ENCODE measurements around the gene PSPN.

PSPN gene, protein sequence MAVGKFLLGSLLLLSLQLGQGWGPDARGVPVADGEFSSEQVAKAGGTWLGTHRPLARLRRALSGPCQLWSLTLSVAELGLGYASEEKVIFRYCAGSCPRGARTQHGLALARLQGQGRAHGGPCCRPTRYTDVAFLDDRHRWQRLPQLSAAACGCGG

DNA sequence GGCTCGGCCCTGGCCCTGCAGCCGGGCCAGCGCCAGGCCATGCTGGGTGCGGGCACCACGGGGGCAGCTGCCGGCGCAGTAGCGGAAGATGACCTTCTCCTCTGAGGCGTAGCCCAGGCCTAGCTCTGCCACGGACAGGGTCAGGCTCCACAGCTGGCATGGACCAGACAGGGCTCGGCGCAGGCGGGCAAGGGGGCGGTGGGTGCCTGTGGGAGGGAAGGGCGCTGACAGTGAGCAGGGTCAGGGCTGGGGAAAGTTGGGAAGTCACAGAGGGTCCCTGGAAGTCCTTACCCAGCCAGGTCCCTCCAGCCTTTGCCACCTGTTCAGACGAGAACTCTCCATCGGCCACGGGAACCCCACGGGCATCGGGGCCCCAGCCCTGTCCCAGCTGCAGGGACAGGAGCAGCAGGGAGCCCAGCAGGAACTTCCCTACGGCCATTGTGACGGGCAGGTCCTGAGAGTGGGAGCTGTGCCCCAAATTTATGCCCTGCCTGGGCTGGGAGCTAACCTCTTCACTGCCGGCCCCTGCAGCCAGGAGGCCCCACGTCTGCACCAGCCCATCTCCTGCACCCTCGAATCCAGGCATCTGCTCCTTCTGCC is at the start of gene PSPN:
Gene PSPN, minus strand, starts transcription at position 523 of the 600 bp plus-strand sequence. Its CDS starts 84 bp downstream, at position 439.
- no peak for DNase-seq (ENCODE audit: low spot score)

DNA sequence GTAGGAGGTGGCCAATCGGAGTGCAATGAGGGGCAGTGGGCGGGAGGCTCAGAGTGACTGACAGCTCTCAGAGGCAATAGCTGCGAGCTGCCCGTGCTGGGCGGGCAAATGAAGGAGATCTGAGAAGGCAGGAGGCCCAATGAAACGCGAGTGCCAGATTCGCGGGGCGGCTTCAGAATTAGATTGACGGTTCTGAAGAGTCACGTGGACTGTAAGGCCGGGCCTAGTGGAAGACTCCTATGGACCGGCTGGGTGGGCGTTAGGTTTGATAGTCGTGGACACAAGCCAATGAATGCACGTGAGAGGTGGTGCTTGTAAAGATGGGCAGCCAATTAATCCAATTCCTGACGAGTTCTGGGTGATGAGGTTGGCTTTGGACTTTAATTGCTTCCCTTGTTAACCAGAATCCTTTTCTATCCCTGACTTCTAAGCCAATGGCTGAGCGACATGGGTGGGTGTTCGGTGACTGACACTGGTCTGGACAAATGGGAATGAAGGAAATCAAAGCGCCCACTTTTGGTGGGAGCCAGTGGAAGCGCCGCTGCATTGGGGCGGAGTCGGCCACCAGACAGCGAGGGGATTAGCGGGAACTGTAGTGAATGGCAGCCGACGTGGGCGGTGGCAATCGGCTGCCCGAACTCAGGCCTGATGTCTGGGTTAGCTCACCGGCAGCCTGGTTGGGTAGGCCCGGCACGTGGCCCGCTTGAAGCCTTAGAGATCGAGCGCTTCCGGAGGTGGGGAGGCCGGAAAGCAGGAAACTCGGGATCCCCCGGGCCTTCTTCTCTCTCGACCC is 49.4 kb upstream of the PSPN start:
- DNase-seq (ENCODE audit: low spot score): peak; percentile 99

DNA sequence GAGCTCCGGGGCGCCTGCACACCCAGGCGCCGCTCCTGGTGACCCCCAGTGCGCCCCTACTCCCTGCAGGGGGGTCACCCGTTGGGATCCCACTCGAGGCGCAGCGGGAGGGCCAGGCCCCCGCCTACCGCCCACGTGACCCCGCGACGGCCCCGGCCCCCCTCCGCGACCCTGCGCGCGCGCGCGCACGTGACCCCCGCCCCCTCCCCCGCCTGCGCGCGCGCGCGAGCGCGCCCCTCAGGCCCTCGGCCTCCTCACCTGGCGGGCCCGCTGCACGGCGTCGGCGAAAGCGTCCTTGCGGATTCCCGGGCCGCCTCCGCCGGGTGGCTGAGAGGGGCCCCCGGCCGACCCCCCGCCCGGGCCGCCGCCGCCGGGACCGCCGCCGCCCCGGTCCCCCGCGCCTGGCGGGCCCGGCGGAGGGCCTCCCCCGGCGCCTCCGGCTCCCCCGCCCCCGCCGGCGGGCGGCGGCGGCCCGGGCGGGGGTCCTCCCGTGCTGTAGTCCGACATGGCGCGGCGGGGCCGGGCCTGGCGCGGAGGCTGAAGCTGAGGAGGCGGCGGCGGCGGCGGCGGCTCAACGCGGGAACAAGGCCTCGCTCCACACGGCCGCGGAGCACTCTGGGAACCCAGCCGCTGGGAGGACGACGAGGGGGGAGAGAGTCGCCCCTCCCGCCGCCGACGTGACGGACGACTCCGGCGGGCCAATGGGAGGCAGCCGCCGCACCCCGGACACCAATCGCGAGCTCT is 48.6 kb upstream of the PSPN start, which contains the start of gene KHSRP:
Gene KHSRP, minus strand, starts transcription at position 617 of the 744 bp plus-strand sequence. Its CDS starts 110 bp downstream, at position 507.
- DNase-seq (ENCODE audit: low spot score): no peak

DNA sequence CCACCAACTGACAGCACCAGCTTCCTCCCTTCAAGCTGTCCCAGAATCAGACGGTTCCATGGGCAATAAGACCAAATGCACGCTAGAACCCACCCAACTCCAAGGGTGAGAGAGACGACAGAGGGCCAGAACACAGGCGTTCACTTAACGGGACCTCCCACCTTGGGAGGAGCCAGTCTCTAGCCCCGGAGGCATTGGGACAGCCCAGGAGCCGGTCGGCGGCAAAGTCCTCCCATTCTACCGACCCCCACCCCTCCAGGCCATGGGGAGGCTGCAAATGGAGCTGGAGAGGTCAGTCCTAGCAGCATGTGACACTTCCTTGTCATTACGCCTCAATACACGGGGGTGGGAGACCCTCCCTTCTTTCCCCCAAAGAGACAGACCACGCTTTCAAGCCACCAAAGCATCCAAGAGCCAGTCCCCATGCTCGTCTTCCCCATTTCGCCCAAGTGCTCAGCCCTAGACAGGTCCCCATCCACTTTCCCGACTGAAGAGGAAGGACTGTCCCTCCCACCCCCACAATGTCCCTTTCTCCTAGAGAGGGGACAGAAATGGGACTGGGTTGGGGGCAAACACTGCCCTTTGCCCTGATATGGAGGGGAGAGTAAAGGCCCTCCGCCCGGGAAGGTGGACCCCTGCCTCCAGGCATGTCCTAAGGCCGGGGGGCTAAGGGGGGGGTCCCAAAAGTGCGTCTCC is 47.9 kb upstream of the PSPN start:
- peak; percentile 83 for DNase-seq (ENCODE audit: low spot score)

DNA sequence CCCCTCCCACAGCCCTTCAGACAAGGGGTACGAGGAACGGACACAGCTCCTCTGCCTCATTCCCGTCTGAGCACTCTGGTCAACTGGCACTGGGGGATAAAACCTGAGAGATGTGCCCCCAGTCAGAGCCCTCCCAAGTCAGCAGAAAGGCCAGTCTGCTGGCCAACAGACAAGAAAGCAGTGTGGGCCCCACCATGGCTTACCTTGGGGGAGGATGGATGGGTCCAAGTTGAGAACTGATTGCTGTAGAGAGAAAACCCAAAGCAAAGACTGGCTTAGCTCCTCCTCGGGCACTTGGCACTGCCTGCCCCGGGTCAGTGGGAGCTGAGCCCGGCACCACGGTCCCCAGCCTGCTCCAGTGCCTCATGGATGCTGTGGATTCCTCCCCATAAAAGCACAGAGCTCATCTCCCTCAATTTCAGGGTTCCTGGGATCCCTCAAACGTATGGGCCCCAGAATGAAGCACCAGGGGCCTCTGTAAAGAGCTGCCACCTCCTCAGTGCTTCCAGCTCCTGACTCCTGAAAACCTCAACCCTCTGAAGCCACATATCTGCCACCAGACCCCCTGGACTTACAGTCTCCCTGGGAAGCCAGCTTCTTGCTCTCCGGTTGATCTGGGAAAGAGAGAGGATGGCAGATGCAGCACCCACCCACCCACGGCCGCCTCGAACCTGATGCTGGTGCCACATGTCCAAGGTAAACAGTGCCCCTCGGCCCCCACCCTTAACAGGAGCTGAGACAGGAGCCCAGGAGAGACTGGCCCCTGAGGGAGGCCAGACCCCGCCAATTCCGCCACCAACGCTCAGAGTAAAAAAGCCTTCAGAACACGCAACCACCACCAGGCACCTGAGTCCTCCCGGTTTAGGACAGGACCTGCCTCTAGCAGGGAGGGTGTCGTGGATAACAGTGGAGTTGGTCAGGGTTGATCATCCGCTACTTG is 45.6 kb upstream of the PSPN start:
- DNase-seq (ENCODE audit: low spot score): no peak

DNA sequence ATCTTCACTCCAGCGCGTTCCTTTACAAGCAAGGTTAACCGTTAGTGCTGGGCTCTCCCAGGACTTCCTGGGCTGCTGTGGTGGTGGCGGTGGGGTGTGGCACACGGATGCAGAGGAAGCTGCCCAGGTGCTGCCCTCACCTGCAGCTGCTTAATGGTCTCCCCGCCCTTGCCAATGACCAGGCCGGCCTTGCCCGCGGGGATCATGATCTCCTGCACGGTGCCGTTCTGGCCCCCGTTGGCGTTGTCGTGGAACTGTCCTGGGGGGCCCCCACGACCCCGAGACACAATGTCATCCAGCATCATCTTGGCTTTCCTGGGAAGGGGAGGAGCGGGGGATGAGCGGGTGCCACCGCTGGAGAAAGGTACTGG is 42.8 kb upstream of the PSPN start:
- DNase-seq (ENCODE audit: low spot score): no peak

DNA sequence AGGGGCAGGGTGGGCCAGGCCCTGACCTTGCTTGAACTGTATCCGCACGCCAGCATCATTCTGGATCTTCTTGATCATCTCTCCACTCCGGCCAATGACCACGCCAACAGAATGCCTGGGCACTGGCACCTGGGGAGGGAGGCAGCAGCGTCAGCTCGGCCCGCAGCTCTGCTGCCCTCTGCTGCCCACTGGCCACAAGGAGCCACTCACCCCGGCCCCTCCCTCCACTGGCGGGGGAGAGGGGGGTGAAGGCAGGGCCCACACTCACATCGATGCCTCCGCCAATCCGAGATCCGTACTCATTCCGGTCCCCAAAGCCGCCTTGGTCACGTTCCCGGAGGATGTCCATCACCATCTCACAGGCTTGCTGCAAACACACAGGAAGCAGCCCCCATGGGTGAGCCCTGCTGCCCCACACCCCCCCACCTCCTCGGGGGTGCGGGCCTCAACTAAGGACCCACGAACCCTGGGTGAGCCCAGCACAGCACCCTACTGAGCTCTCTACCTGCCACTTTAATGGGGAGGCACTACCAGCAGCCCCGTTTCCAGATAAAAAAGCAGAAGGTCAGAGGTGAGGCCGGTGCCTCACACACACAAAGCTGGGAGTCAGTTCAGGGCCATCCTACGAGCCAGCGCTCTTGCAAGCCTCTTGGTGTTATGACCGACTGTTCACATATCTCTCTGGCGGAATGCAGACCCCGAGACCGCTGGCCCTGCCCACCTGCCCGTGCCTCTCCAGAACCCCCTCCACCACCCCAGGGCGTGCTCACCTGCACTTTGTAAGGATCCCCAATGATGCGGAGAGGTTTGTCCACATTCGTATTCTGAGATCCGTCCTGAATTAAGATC is 42.2 kb upstream of the PSPN start:
- peak; percentile 72 for DNase-seq (ENCODE audit: low spot score)

DNA sequence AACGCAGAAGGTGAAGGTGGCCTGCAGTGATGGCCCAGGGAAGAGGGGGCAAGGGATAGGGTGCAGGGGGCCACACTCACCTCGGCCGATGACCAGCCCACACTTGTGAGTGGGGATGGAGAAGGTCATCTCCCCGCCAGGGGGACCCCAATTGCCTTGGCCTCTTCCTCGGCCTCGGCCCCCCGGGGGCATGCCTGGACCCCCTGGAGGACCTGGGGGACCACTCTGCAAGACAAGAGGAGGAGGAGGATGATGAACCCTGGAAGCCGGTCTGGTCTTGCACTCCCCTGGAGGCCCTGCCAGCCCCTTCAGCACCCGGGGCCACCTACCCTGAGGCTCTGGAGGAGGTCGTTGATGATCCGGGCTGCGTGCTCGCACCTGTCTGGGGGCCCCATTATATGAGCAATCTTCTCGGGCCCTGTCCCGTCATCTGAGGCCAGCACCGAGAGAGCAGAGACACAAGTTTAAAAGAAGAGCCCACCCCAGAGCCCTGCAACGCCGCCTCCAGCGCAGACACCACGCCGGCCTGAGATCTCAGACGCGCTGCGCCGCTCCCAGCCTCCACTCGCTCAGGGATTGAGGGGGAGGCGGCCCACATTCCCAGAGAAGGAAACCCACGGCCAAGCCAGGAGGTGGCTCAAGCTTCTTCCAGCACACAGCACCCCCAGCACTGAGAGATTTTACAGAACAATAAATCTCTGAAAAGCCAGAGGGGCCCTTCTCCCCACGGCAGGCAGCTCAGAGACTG is 41.1 kb upstream of the PSPN start:
- no peak for DNase-seq (ENCODE audit: low spot score)

DNA sequence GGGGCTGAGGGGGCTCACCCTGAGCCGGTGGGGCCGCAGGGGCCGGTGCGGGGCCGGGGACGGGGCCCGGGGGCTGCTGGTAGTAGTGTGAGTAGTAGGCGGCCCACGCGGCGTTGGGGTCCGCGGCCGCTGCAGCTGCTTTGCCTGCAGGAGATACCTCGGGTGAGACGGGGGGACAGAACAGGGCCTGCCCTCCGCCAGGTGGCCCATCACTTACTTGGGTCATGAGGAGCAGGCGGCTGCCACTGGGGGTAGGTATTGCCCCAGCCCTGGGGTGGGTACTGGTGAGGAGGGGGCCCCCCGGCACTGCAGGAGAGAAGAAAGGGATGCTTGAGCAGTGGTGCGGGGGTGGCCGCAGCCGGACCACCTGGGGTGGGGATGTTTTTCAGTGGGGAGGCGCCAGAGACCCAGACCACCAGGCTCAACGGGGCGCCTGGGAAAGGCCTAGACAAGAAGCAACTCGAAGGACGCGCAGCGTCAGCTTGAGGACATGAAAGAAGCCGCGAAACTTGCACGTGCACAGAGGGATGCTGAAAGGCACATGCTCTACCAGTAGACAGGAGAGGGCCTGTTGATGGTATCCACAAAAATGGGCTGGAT is 40.0 kb upstream of the PSPN start:
- DNase-seq (ENCODE audit: low spot score): no peak

DNA sequence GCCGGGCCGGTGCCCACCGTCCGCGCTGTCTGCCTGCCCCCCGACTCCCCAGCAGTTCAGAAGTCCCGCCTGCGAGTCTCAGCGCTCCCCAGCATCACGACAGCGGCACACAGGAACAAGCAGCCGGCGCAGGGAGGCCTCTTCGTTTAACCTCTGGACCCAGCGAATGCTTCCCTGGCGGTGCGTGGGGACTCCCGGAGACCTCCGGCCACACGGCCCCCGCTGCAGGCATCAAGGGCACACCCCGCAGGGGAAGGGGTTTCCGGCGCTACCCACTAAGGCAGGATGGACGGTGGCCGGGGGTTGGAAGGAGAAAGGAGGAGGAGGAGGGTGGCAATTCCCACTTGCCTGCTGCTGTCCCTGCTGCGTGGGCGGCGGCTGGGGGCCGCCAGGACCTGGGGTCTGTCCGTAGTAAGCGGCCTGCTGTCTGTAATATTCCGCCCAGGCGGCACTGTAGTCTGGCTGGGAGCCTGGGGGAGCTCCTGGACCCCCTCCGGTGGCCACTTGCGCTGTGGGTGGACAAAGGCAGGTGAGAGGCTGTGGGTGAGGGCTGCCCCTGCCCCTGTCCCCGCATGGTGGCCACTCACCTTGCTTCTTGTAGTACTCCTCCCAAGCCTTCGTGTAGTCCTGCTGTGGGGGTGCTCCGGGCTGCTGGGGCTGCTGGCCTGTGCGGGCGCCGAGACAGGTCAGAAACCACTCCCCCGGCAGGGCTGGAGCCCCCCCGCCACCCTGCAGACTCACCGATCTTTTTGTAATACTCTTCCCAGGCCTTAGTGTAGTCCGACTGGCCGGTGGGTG is 39.3 kb upstream of the PSPN start:
- DNase-seq (ENCODE audit: low spot score): no peak

DNA sequence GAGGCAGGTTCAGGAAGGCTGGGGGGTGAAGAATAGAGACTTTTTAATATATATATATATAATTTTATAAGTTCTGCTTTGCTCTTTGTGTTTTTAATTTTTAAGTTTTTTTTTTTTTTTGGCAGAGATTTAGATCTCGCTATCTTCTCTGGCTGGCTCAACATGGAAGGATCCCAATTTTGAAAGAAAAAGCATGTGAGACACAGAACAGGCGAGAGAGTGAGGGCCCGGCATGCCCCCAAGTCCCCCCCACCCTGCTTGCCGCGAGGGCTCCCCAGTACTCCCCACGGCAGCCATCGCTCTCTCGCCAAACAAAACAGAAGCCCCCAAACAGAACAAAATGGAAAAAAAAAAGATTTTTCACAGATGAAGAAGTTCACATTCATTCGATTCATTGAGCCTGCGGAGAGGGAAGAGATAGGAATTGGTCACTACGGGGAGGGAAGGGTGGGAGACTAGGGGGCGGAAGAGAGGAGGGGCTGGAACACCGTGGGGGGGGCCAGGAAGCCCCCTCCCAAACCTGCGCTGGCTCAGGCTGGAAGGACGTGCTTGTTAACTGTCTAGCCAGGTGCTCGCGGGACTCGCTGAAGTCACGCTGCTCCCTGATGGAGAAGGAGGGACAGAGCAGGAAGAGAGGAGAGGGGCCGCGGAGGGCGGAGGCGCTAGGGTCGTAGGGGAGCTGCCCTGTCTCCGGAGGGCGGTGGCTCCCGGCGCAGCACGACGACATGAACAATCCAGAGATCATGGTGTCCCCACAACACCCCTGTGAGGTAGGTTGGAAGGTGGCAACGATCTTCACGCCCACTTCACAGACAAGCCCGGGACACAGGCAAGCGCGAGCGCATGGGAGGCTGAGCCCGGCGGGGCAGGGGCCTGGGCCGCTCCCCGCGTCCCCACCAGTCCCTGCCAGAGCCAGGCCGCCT is 38.2 kb upstream of the PSPN start:
- no peak for DNase-seq (ENCODE audit: low spot score)

DNA sequence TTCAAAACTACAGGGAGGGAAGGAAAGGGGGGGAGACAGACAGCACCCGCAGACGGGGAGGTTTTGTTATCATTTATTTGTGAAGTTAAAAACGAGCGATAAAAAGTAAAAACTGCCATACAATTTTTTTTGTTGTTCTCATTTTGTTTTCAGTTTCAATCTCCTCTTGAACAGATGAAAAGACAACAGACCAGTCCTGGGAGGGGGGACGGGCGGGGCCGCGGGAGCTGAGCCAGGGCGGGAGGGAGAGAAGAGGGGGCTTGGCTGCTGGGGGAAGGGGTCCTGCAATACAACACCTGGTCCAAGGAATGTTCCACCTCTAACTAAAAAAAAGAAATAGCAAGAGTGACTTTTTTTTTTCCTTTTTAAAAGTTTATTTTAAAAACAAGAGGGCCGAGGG is 37.6 kb upstream of the PSPN start:
- no peak for DNase-seq (ENCODE audit: low spot score)

DNA sequence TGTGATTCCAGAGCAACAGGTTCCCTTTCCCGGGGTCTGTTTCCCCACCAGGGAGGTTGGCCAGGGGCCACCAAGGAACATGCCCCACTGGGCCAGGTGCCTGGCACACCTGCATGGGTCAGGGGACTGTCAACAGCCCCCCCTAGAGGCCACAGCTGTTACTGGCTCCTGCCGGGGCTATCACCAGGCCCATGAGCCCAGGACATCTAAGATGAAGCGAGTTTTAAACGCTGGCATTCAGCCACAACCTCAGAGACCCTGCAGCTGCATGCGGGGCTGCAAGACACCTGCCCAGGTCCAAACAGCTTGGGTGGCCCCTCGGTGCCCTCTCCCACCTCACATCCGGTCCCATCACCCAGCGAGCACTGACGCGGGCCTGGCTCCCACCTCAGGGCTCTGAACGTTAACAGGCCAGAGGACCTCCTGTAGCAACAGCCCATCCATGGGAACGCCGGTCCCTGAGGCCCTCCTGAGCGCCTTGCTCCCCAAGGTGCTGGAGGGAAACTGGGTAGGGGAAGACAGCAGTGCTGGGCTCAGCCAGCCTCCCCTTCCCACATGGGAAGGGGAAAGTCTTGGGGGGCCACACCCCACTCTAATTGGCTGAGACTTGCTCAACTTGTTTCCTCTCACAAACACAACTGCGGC is 36.8 kb upstream of the PSPN start:
- no peak for DNase-seq (ENCODE audit: low spot score)

DNA sequence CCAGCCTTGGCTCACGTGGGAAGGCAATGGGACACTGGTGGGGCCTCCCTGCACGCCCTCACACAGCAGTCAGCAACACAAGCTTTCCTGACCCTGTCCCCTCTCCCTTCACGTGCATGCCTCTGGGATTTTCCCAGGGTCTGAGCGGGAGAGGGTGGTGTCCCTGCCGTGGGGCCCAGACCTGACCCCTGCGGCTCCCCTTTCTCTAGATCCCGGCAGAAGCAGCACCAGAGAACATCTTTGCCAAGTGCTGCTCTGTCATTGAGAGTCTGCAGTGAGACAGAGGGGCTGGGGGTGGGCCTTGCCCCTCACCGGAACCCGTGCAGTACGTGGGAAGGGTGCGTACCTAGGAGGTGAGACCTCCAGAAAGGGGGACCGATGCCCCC is 36.3 kb upstream of the PSPN start:
- DNase-seq (ENCODE audit: low spot score): no peak

DNA sequence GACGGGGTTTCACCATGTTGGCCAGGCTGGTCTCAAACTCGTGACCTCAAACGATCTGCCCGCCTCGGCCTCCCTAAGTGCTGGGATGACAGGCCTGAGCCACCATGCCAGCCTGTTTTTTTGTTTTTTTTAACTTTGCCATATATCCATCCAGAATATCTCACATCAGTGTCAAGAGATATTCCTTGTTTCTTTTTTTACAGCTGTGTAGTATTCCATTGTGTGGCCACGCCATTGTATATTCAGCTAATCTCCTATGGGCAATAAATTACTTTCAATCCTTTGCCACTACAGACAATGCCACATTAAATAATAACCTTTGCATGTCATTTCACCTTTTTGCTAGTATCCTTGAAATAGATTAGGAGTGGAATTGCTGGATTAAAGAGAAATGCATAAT is 33.6 kb upstream of the PSPN start:
- no peak for DNase-seq (ENCODE audit: low spot score)

DNA sequence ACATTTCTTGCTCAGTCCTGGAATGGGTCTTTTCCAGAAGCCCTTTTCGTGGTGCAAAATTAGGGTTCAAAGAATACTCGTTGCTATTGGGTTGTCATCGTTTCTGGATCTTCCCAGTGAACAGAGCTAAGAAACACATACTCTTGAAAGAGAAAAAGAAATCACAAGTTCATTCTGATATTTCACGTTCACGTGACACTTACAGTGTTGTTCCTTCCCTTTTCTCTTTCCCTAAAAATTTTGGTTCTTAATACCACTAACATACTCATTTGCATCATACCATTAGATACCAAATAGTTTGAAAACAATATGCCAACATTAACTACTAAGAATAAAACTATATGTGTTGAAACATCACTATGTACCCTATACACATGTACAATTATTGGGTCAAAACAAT is 30.7 kb upstream of the PSPN start:
- DNase-seq (ENCODE audit: low spot score): no peak

All from AG08396 (cell line).